HCT116 (cell line): Measurements from ENCODE around the gene SFXN5.

Source experiments
- ATF3 ChIP-seq: IDR thresholded peaks from 2 replicates; pipeline ENCODE4 v1.6.1; 2012
- CTCF ChIP-seq, 3 experiments: fragments of 200-600 bp in 1 of 3; sonication (generic) in 1 of 3; IDR thresholded peaks in 2 of 3; conservative IDR thresholded peaks in 1 of 3; 2 replicates each; pipeline ENCODE4 v1.5.1; 2012 to 2017; ENCODE audit warnings: low read depth in 2 of 3, low read length in 2 of 3, antibody characterized with exemption in 1 of 3, borderline replicate concordance in 1 of 3, control low read depth in 1 of 3, mild to moderate bottlenecking in 1 of 3, mixed read lengths in 1 of 3, mixed run types in 1 of 3, moderate library complexity in 1 of 3; ENCODE audit not compliant: insufficient read depth in 1 of 3
- EGR1 ChIP-seq: IDR thresholded peaks from 2 replicates; pipeline ENCODE4 v1.6.1; 2012; ENCODE audit warnings: low read depth
- ELF1 ChIP-seq: IDR thresholded peaks from 2 replicates; pipeline ENCODE4 v1.6.1; 2012; ENCODE audit warnings: low read depth, borderline replicate concordance
- EZH2 ChIP-seq: fragments of 200-600 bp; sonication (generic); IDR thresholded peaks from 2 replicates; pipeline ENCODE4 v1.6.1; 2017; ENCODE audit warnings: antibody characterized with exemption, mixed run types
- EZH2phosphoT487 ChIP-seq: fragments of 200-600 bp; IDR thresholded peaks from 2 replicates; pipeline ENCODE4 v1.6.1; 2018; ENCODE audit warnings: antibody characterized with exemption, borderline replicate concordance
- FOSL1 ChIP-seq: IDR thresholded peaks from 2 replicates; pipeline ENCODE4 v1.6.1; 2012; ENCODE audit warnings: low read depth
- JUND ChIP-seq: IDR thresholded peaks from 2 replicates; pipeline ENCODE4 v1.6.1; 2012
- POLR2A ChIP-seq: IDR thresholded peaks from 2 replicates; pipeline ENCODE4 v1.7.0; 2011; ENCODE audit warnings: borderline replicate concordance; ENCODE audit not compliant: insufficient read depth, insufficient read length; ENCODE audit errors: extremely low read depth
- POLR2AphosphoS5 ChIP-seq: IDR thresholded peaks from 2 replicates; pipeline ENCODE4 v1.6.1; 2011; ENCODE audit warnings: mild to moderate bottlenecking, low read depth, low read length, moderate library complexity
- RAD21 ChIP-seq: IDR thresholded peaks from 2 replicates; pipeline ENCODE4 v1.6.1; 2012; ENCODE audit warnings: low read depth, mild to moderate bottlenecking
- SIN3A ChIP-seq: IDR thresholded peaks from 2 replicates; pipeline ENCODE4 v1.6.1; 2012; ENCODE audit warnings: low read depth
- YY1 ChIP-seq: IDR thresholded peaks from 2 replicates; pipeline ENCODE4 v1.6.1; 2011; ENCODE audit warnings: low read length, low read depth, moderate library complexity, mild to moderate bottlenecking; ENCODE audit not compliant: insufficient replicate concordance; ENCODE audit errors: extremely low read depth
- TF ChIP-seq, protein P1 (sequence below): IDR thresholded peaks from 2 replicates; pipeline ENCODE4 v1.6.1; 2011; ENCODE audit warnings: mild to moderate bottlenecking, low read length, moderate library complexity; ENCODE audit not compliant: insufficient replicate concordance; ENCODE audit errors: extremely low read depth

DNA sequence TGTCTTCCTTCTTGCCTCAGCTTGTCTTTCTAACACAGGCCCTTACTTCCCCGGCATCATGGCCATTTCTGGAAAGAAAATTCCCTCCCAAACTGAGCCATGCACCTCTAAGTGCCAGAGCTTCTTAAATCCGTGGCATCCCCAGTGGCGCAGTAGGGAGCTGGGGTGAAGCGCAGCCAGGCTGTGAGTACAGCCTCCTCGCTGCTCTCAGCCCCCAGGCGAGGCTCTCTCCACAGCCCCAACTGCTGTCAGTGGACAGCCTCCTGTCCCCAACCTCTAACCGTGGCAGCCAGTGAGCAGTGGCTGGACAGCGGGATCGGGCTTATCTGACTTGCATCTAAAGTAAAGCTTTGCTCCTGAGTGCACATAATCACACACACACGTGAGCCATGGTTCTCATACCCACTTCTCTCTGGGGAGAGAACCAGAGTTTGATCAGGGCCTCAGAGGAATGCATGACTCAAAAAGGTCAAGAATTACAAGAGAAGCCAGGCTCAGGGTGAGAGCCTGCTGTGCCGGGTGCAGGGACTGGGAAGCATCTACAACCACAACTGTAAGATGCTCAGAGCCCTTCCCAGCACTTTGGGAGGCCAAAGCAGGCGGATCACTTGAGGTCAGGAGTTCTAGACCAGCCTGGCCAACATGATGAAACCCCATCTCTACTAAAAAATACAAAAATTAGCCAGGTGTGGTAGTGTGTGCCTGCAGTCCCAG lies 50.7 kb downstream of the SFXN5 start:
- no peak for TF ChIP-seq RAD21
- TF ChIP-seq CTCF (IDR thresholded peaks at IDR 0.05 in 2 of 3, conservative IDR thresholded peaks at IDR 0.05 in 1 of 3; ENCODE audit: borderline replicate concordance in 1 of 3, insufficient read depth in 1 of 3, low read depth in 2 of 3, low read length in 2 of 3): no peak
- TF ChIP-seq EZH2: no peak
- TF ChIP-seq POLR2A: no peak
- no peak for TF ChIP-seq EZH2phosphoT487
- TF ChIP-seq, protein P1, sequence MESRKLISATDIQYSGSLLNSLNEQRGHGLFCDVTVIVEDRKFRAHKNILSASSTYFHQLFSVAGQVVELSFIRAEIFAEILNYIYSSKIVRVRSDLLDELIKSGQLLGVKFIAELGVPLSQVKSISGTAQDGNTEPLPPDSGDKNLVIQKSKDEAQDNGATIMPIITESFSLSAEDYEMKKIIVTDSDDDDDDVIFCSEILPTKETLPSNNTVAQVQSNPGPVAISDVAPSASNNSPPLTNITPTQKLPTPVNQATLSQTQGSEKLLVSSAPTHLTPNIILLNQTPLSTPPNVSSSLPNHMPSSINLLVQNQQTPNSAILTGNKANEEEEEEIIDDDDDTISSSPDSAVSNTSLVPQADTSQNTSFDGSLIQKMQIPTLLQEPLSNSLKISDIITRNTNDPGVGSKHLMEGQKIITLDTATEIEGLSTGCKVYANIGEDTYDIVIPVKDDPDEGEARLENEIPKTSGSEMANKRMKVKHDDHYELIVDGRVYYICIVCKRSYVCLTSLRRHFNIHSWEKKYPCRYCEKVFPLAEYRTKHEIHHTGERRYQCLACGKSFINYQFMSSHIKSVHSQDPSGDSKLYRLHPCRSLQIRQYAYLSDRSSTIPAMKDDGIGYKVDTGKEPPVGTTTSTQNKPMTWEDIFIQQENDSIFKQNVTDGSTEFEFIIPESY: no peak
- no peak for TF ChIP-seq FOSL1
- TF ChIP-seq YY1: no peak
- TF ChIP-seq ATF3: no peak
- TF ChIP-seq POLR2AphosphoS5: no peak
- no peak for TF ChIP-seq EGR1
- TF ChIP-seq JUND: no peak
- TF ChIP-seq SIN3A: no peak
- TF ChIP-seq ELF1: no peak
